Glutamatergic neuron (in vitro differentiated cells): ENCODE measurements around the gene MYO5B. TPM values are rescaled to one million over a fixed set of nuclear protein-coding genes. Genes with fewer than 3 reads are reported as not detected.

ENCODE experiments used
- DNase-seq: peaks from one replicate; pipeline ENCODE4 v3.0.0; 2022
- H3K27ac Mint-ChIP-seq: one replicate; pipeline ENCODE4 v1.8.0; 2020; ENCODE audit warnings: mild to moderate bottlenecking, mixed read lengths, inconsistent platforms; ENCODE audit not compliant: unreplicated experiment
- H3K27me3 Mint-ChIP-seq: one replicate; pipeline ENCODE4 v1.8.0; 2020; ENCODE audit warnings: mild to moderate bottlenecking, moderate library complexity, mixed read lengths, inconsistent platforms; ENCODE audit not compliant: unreplicated experiment
- H3K36me3 Mint-ChIP-seq: one replicate; pipeline ENCODE4 v1.8.0; 2020; ENCODE audit warnings: mild to moderate bottlenecking, mixed read lengths, inconsistent platforms; ENCODE audit not compliant: unreplicated experiment
- H3K4me1 Mint-ChIP-seq: one replicate; pipeline ENCODE4 v1.8.0; 2020; ENCODE audit warnings: mild to moderate bottlenecking, low read depth, mixed read lengths, inconsistent platforms; ENCODE audit not compliant: unreplicated experiment
- H3K4me3 Mint-ChIP-seq: one replicate; pipeline ENCODE4 v1.8.0; 2020; ENCODE audit warnings: mild to moderate bottlenecking, mixed read lengths, inconsistent platforms; ENCODE audit not compliant: unreplicated experiment
- H3K9me3 Mint-ChIP-seq: one replicate; pipeline ENCODE4 v1.8.0; 2020; ENCODE audit warnings: mild to moderate bottlenecking, moderate library complexity, mixed read lengths, inconsistent platforms; ENCODE audit not compliant: unreplicated experiment
- CTCF ChIP-seq: fragments of 200-600 bp; sonication (generic); IDR thresholded peaks from one replicate; pipeline ENCODE4 v1.5.0; 2021; ENCODE audit not compliant: partially characterized antibody, unreplicated experiment
- total RNA-seq: library from RNA; stranded (reverse); fragmentation: NEBNext Ultra II Directional; extraction: Animal tissue kit (Norgen Biotek cat#: 25700); gene quantifications from one replicate; pipeline ENCODE4 v1.2.1, GENCODE V29; 2021; ENCODE audit not compliant: unreplicated experiment

The MYO5B gene
- total RNA-seq, 1 donor from 2014 or later, result 2.7 TPM

- no peaks in the 10 kb centered on the region for H3K27me3 Mint-ChIP-seq
- no peak for TF ChIP-seq CTCF
- no peaks in the 10 kb centered on the region for H3K36me3 Mint-ChIP-seq
- H3K4me3 Mint-ChIP-seq, result no peak overlapping the region
- peaks cover 20% of the 10 kb centered on the region for H3K4me1 Mint-ChIP-seq
- DNase-seq, result no peak
- H3K9me3 Mint-ChIP-seq, result peaks cover 4% of the 10 kb centered on the region
- H3K27ac Mint-ChIP-seq, result no peak overlapping the region
Observed at GRCh38 chr18:49855711-49856415, 339.1 kb downstream of the MYO5B start.

DNA sequence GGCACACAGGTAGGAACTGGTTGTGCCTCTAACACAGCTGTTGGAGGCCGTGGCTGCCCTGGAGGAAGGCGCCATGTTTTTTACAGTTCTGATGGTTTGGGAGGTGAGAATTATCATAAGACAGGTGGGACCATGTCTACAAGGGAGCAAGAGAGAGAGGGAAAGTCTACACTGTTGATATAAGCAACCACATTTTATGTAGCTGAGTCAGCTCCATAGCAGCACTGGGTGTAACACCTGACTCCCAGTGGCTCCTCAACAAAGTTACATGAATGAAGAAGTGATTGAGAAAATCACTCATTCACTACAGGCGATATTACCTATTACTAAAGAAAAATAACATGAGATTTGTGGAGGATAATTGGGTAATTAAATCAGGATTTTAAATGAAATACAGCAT is 340.3 kb downstream of the MYO5B start:
- Mint-ChIP-seq H3K4me3 (no peak overlapping the region), H3K36me3 (no peaks in the 10 kb centered on the region), H3K9me3 (peaks cover 4% of the 10 kb centered on the region), H3K27ac (no peak overlapping the region), H3K27me3 (no peaks in the 10 kb centered on the region), H3K4me1 (peaks cover 24% of the 10 kb centered on the region)
- no peak for DNase-seq
- no peak for TF ChIP-seq CTCF

DNA sequence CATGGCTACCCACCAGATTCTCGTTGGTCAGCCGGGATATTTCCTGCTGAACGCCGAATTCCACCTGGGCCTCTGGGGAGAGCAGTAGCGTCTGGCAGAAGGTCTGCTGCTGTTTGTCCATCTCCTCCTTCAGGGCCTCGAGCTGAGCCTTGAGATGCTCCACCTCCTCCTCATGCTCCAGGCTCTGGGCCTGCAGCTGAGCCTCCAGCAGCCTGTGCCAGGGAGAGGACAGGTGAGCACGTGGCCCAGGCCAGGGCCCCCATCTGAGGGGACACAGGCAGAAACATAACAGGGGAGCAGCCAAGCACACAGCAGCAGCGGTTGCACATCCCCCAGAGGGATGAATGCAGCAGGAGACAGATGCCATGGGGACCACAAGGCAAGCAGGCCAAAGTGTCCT is 341.5 kb downstream of the MYO5B start:
- TF ChIP-seq CTCF, result no peak
- H3K4me3 Mint-ChIP-seq, result no peak overlapping the region
- H3K4me1 Mint-ChIP-seq, result peaks cover 22% of the 10 kb centered on the region

DNA sequence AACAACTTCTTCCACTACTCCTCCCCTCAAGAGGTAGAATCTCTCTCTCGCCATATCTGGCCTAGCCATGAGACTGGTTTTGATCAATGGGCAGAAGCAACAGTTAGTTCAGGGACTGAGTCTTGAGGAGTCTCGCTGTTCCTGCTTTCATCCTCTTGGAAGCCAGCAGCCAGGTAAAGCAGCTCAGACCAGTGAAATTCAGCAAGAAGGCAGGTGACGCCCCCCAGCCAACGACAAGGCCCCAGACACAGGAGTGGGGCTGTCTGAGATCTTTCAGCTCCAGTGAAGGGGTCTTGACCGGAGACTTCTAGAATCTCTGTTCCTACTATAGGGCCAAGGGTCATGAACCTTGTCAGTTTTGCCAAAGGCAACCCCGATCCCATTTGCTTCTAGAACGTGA is 341.9 kb downstream of the MYO5B start:
- H3K4me1 Mint-ChIP-seq, result peaks cover 20% of the 10 kb centered on the region
- H3K4me3 Mint-ChIP-seq, result no peak overlapping the region
- H3K27ac Mint-ChIP-seq, result no peak overlapping the region
- no peaks in the 10 kb centered on the region for H3K36me3 Mint-ChIP-seq
- no peak for TF ChIP-seq CTCF
- H3K27me3 Mint-ChIP-seq, result no peaks in the 10 kb centered on the region
- DNase-seq, result no peak
- H3K9me3 Mint-ChIP-seq, result peaks cover 3% of the 10 kb centered on the region

More for the DNA sequence above, 341.5 kb downstream of the MYO5B start:
- Mint-ChIP-seq H3K27ac (no peak overlapping the region), H3K27me3 (no peaks in the 10 kb centered on the region), H3K36me3 (no peaks in the 10 kb centered on the region), H3K9me3 (peaks cover 4% of the 10 kb centered on the region)
- no peak for DNase-seq

GRCh38 chr18:49851624-49852023 is 343.3 kb downstream of the MYO5B start:
- no peak for TF ChIP-seq CTCF
- Mint-ChIP-seq H3K4me1 (peaks cover 11% of the 10 kb centered on the region), H3K36me3 (no peaks in the 10 kb centered on the region), H3K27ac (no peak overlapping the region), H3K4me3 (no peak overlapping the region), H3K9me3 (peaks cover 5% of the 10 kb centered on the region), H3K27me3 (no peaks in the 10 kb centered on the region)
- no peak for DNase-seq
